OCI-LY3 (cell line): ENCODE results near the gene TRABD2B.

ENCODE experiments used
- H2AFZ ChIP-seq: fragments of 200-600, 300-600 bp; shearing (Covaris generic); 2 replicates; pipeline ENCODE4 v1.6.0; 2014; ENCODE audit warnings: antibody characterized with exemption, low read depth, low read length
- H3K27ac ChIP-seq: fragments of 200-600, 300-600 bp; sonication (generic); 2 replicates; pipeline ENCODE4 v1.5.1; 2014; ENCODE audit warnings: mild to moderate bottlenecking, low read length, moderate library complexity, mixed read lengths
- H3K27me3 ChIP-seq: fragments of 200-600, 300-600 bp; sonication (generic); 2 replicates; pipeline ENCODE4 v1.6.1; 2014; ENCODE audit warnings: low read depth, low read length, mixed read lengths
- H3K36me3 ChIP-seq: fragments of 200-600, 300-600 bp; sonication (generic); replicated peaks from 2 replicates; pipeline ENCODE3; 2014; ENCODE audit warnings: low read depth, low read length, mixed read lengths
- H3K4me1 ChIP-seq: fragments of 300-600, 200-600 bp; sonication (generic); 2 replicates; pipeline ENCODE4 v1.6.1; 2014; ENCODE audit warnings: low read length, mixed read lengths
- H3K4me2 ChIP-seq: fragments of 200-600, 300-600 bp; sonication (generic); 2 replicates; pipeline ENCODE4 v1.6.1; 2014; ENCODE audit warnings: low read length, mixed read lengths
- H3K4me3 ChIP-seq: fragments of 300-600, 200-600 bp; sonication (generic); 2 replicates; pipeline ENCODE4 v1.5.1; 2014; ENCODE audit warnings: antibody characterized with exemption, mild to moderate bottlenecking, low read length, moderate library complexity
- H3K79me2 ChIP-seq: fragments of 300-600, 200-600 bp; shearing (Covaris generic); 2 replicates; pipeline ENCODE4 v1.6.1; 2014; ENCODE audit warnings: mild to moderate bottlenecking, low read length, mixed read lengths
- H3K9ac ChIP-seq: fragments of 300-600, 200-600 bp; shearing (Covaris generic); 2 replicates; pipeline ENCODE4 v1.6.0; 2014; ENCODE audit warnings: mild to moderate bottlenecking, low read length, moderate library complexity
- H3K9me3 ChIP-seq: fragments of 200-600, 300-600 bp; shearing (Covaris generic); 2 replicates; pipeline ENCODE4 v1.6.1; 2014; ENCODE audit warnings: low read length, mixed read lengths; ENCODE audit not compliant: insufficient read depth
- H4K20me1 ChIP-seq: fragments of 200-600, 300-600 bp; sonication (generic); 2 replicates; pipeline ENCODE4 v1.6.1; 2016; ENCODE audit warnings: low read length, mixed read lengths; ENCODE audit not compliant: insufficient read depth
- CTCF ChIP-seq: fragments of 200-600, 300-600 bp; sonication (generic); IDR thresholded peaks from 2 replicates; pipeline ENCODE4 v1.5.1; 2014; ENCODE audit warnings: antibody characterized with exemption, low read length, low read depth
- EZH2phosphoT487 ChIP-seq: fragments of 200-600 bp; shearing (Covaris generic); IDR thresholded peaks from 2 replicates; pipeline ENCODE4 v1.6.1; 2018; ENCODE audit warnings: antibody characterized with exemption, mixed run types, low read depth

TRABD2B gene

GRCh38 chr1:47968556-47968888 lies 28.7 kb downstream of the TRABD2B start:
- H3K9me3 ChIP-seq = no peaks in the 10 kb centered on the region
- H2AFZ ChIP-seq = no peak overlapping the region
- H3K4me1 ChIP-seq = no peaks in the 10 kb centered on the region
- no peak for TF ChIP-seq CTCF
- H3K27me3 ChIP-seq = no peaks in the 10 kb centered on the region
- no peak overlapping the region for H3K4me3 ChIP-seq
- H4K20me1 ChIP-seq = no peaks in the 10 kb centered on the region
- H3K9ac ChIP-seq = no peak overlapping the region
- no peak overlapping the region for H3K27ac ChIP-seq
- no peaks in the 10 kb centered on the region for H3K36me3 ChIP-seq
- no peak overlapping the region for H3K4me2 ChIP-seq
- no peaks in the 10 kb centered on the region for H3K79me2 ChIP-seq

GRCh38 chr1:47967864-47968555 lies 29.2 kb downstream of the TRABD2B start:
- TF ChIP-seq CTCF (no peak), EZH2phosphoT487 (no peak)
- Histone ChIP-seq H3K4me1 (no peaks in the 10 kb centered on the region), H4K20me1 (no peaks in the 10 kb centered on the region)

GRCh38 chr1:47965816-47966215 lies 31.4 kb downstream of the TRABD2B start:
- H3K4me3 ChIP-seq = no peak overlapping the region
- TF ChIP-seq EZH2phosphoT487 = no peak
- no peak for TF ChIP-seq CTCF
- no peak overlapping the region for H3K9ac ChIP-seq
- H3K36me3 ChIP-seq = no peaks in the 10 kb centered on the region
- no peaks in the 10 kb centered on the region for H3K27me3 ChIP-seq
- H4K20me1 ChIP-seq = no peaks in the 10 kb centered on the region
- no peaks in the 10 kb centered on the region for H3K4me1 ChIP-seq
- H3K4me2 ChIP-seq = no peak overlapping the region
- H3K79me2 ChIP-seq = no peaks in the 10 kb centered on the region
- no peak overlapping the region for H3K27ac ChIP-seq
- no peaks in the 10 kb centered on the region for H3K9me3 ChIP-seq
- H2AFZ ChIP-seq = no peak overlapping the region

More at GRCh38 chr1:47967864-47968555, 29.2 kb downstream of the TRABD2B start:
- no peak overlapping the region for H3K9ac ChIP-seq
- H3K9me3 ChIP-seq = no peaks in the 10 kb centered on the region
- H3K27me3 ChIP-seq = no peaks in the 10 kb centered on the region
- H3K4me2 ChIP-seq = no peak overlapping the region
- no peak overlapping the region for H3K27ac ChIP-seq
- H3K36me3 ChIP-seq = no peaks in the 10 kb centered on the region
- no peak overlapping the region for H3K4me3 ChIP-seq
- no peaks in the 10 kb centered on the region for H3K79me2 ChIP-seq
- H2AFZ ChIP-seq = no peak overlapping the region

- no peaks in the 10 kb centered on the region for H3K36me3 ChIP-seq
- H3K27me3 ChIP-seq = no peaks in the 10 kb centered on the region
- H3K4me1 ChIP-seq = no peaks in the 10 kb centered on the region
- no peaks in the 10 kb centered on the region for H3K9me3 ChIP-seq
- no peak overlapping the region for H3K9ac ChIP-seq
- H3K4me2 ChIP-seq = no peak overlapping the region
- H3K27ac ChIP-seq = no peak overlapping the region
- TF ChIP-seq CTCF = no peak
- TF ChIP-seq EZH2phosphoT487 = no peak
- no peaks in the 10 kb centered on the region for H3K79me2 ChIP-seq
- no peak overlapping the region for H2AFZ ChIP-seq
- H4K20me1 ChIP-seq = no peaks in the 10 kb centered on the region
- no peak overlapping the region for H3K4me3 ChIP-seq
Observed at GRCh38 chr1:47964636-47965035, 32.5 kb downstream of the TRABD2B start.
